M059J (cell line): Measurements from ENCODE around the gene PITX2. TPM values are rescaled to one million over a fixed set of nuclear protein-coding genes. Genes with fewer than 3 reads are reported as not detected.
A peak's percentile ranks its signal among the peaks of the same experiment; 100 is the strongest.
"Not testable (repeated sequence)": the region's sequence is repeated elsewhere in the genome, so short reads cannot be mapped to it uniquely, and the experiment has no call there.

Source experiments
- DNase-seq: peaks from one replicate; pipeline ENCODE4 v3.0.0-alpha.2; 2012; ENCODE audit warnings: low read depth
- total RNA-seq: library from RNA; depleted of rRNA; stranded (reverse); fragments of >200 nt; shearing (Covaris generic); gene quantifications from 2 replicates; pipeline ENCODE4 v1.2.3, GENCODE V29; 2014; rRNA removed

Gene PITX2
- total RNA-seq, 1 experiment from 2014 or later = 15.1 TPM

DNA sequence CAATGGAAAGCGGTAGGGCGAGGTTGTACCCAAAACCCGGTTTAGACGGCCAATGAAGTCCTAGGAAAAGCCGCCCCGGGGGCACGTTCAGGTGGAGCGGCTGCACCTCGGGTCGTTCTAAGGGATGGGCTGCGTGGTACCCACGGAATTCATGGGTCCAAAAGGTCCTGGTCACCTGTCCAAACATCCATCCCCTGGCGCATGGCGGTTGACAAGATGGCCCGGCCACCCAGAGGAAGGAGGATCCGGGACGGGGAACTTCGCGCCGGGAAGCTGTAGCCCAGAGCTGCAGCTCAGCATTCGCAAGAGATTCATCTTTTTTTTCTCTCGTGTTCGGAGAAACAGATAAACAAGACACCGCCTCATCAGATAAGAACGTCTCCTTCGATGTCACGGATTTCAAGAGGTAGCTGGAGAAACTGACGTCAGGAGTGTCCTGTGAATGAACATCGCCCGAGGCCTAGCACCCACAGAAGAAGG lies 10.9 kb downstream of the PITX2 start:
- no peak for DNase-seq

- no peak for DNase-seq
Observed at GRCh38 chr4:110610940-110611831, 11.7 kb downstream of the PITX2 start.

DNA sequence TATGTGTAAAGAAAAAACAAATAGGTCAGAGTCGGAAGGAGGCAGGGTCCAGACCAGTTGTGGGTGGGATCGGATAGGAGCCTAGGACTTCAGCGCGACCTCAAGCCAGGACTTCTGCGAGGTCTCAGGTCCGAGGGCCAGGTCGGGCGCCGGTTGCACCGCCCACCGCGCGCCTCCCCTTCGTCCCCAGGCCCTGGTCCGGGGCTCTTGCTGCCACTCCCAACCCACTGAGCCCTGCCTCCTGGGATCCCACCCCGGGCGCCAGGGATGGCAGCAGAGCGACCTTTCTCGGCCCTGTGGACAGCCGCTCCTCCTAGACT lies 12.3 kb downstream of the PITX2 start:
- DNase-seq = no peak

- DNase-seq = peak; percentile 22
Observed at GRCh38 chr4:110609044-110609750, 13.7 kb downstream of the PITX2 start.

GRCh38 chr4:110605077-110605476 lies 17.8 kb downstream of the PITX2 start:
- DNase-seq = no peak

DNA sequence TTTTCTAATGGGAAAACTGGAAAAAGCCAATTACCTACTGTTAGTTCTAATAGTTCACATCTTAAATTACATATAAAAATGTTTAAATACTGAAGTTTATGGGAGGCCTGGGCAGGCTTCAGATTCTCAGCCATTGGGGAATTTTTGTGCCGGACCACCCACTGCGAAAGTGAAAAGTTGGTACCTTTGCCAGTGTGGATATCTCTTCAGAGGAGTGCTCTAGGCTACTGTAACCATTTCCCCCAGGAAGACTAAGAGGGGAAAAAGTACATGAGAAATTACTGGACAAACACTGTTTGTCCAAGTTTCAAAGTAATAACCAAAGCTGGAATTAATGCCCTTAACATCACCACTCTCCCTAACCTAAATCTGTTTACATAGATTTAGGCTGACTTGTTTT lies 20.8 kb downstream of the PITX2 start:
- no peak for DNase-seq

DNA sequence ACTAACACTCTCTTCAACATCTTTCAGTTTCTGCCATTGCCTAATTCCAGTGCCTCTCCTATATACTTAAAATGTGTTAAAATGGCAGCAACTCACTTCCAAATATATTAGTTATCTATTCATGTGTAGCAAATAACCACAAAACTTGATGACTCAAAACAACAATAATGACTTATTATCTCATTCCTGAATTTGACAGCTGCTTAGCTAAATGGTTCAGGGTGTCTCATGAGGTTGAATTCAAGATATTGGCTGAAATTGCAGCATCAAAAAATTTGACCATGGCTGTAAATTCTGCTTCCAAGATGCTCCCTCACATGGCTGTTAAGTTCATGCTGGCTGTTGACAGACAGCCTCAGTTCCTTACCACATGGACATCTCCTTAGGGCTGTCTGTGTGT lies 25.3 kb downstream of the PITX2 start:
- peak; percentile 13 for DNase-seq

- no peak for DNase-seq
Observed at GRCh38 chr4:110596431-110596830, 26.4 kb downstream of the PITX2 start.

DNA sequence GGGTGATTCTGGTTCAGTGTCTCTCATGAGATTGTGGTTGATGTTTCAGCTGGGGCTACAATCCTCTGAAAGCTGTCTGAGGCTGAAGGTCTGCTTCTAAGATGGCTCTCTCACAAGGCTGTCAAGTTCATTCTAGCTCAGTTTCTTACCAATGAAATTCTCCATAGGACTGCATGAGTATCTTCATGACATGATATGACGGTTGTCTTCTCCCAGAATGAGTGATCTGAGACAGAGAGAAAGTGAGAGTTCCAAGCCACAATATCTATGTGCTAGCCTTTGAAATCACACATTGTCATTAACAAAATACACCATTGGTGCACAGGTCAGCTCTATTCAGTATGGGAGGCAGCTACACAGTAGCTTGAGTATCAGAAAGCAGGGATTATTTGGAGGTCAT lies 27.3 kb downstream of the PITX2 start:
- no peak for DNase-seq

DNA sequence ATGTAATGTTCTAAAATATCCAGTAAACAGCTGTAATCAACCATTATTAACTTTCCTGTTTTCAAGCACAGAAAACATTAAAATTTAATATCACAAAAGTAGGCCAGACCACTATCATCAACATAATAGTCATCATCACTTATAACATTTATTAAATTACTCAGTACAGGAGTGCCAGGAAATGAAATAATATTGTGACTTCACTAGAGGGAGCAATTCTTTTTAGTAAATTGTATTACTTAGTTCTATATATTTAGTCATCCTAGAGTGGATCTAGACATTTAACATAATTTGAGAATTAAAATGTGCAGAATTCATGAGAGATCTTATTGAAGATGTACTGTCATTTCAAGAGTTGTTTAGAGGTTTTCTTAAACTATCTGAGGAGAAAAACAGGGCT lies 33.6 kb downstream of the PITX2 start:
- peak; percentile 11 for DNase-seq

- no peak for DNase-seq
Observed at GRCh38 chr4:110587666-110588285, 35.1 kb downstream of the PITX2 start.

- peak; percentile 71 for DNase-seq
Observed at GRCh38 chr4:110586131-110586850, 36.6 kb downstream of the PITX2 start.

- DNase-seq = not testable (repeated sequence)
Observed at GRCh38 chr4:110576696-110577095, 46.2 kb downstream of the PITX2 start.

Other genes with a start within 250 kb of the PITX2 start
- gene ENPEP, start 146.9 kb downstream of the PITX2 start, total RNA-seq = 0.15 and 0.17 TPM in 2 replicates